Astrocyte (in vitro differentiated cells and primary cell): ENCODE results near the gene OR3A2.

ENCODE experiments used
- EZH2 ChIP-seq: IDR thresholded peaks from 2 replicates; pipeline ENCODE4 v1.6.1; 2012; ENCODE audit warnings: mild to moderate bottlenecking, low read length, inconsistent platforms; ENCODE audit not compliant: insufficient read depth
- TF ChIP-seq, protein P1 (sequence below): IDR thresholded peaks from 2 replicates; pipeline ENCODE4 v1.5.1; 2011; ENCODE audit warnings: low read depth, mild to moderate bottlenecking, inconsistent platforms, low read length, moderate library complexity; ENCODE audit not compliant: insufficient read depth

- no peak for TF ChIP-seq EZH2
- TF ChIP-seq, protein P1, sequence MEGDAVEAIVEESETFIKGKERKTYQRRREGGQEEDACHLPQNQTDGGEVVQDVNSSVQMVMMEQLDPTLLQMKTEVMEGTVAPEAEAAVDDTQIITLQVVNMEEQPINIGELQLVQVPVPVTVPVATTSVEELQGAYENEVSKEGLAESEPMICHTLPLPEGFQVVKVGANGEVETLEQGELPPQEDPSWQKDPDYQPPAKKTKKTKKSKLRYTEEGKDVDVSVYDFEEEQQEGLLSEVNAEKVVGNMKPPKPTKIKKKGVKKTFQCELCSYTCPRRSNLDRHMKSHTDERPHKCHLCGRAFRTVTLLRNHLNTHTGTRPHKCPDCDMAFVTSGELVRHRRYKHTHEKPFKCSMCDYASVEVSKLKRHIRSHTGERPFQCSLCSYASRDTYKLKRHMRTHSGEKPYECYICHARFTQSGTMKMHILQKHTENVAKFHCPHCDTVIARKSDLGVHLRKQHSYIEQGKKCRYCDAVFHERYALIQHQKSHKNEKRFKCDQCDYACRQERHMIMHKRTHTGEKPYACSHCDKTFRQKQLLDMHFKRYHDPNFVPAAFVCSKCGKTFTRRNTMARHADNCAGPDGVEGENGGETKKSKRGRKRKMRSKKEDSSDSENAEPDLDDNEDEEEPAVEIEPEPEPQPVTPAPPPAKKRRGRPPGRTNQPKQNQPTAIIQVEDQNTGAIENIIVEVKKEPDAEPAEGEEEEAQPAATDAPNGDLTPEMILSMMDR, result no peak
Measured at GRCh38 chr17:3260600-3260999, 125.5 kb downstream of the OR3A2 start.
